ENCODE data around the gene IFIT3. TPM values are rescaled to one million over a fixed set of nuclear protein-coding genes. Genes with fewer than 3 reads are reported as not detected.

The IFIT3 gene
- total RNA-seq = 10 to 100 TPM in 1 of 6 donors, 1 to 10 TPM in 5; 2.3 to 11.6 (median 3.9) TPM
- polyA plus RNA-seq = 1 to 10 TPM; 2.3 to 4.6 TPM

GRCh38 chr10:89327803-89328441, at the start of gene IFIT3:
TSS of gene IFIT3 (plus strand) at chr10:89327997. CDS start at chr10:89328074, 77 bp downstream.
- intact Hi-C loops (cut with DNase I) = no loop called here
- Histone ChIP-seq H3K27ac (peak within 1 kb of the TSS; percentile 63 to 88 (median 68)), H3K27me3 (no peaks in the 10 kb centered on the region), H3K36me3 (no peaks in the 10 kb centered on the region), H3K4me3 (peak within 1 kb of the TSS; percentile 5 to 45 (median 22)), H3K9me3 (no peaks in the 10 kb centered on the region), H3K4me1 (peaks cover 0 to 15% (median 0%) of the 10 kb centered on the region in 3 donors)
- ATAC-seq (peak; percentile 73 to 87 (median 82)), DNase-seq (peak in 3 of 6 donors; percentile 39 to 46 (median 42)), FAIRE-seq (no peak)
- WGBS, 2 donors = 0 to 4% methylated on average over 7 of the region's 7 CpGs
- no peak for TF ChIP-seq CTCF (IDR thresholded peaks at IDR 0.05)

GRCh38 chr10:89278034-89278535, 49.7 kb upstream of the IFIT3 start:
- ATAC-seq (peak; percentile 85 to 91 (median 89)), FAIRE-seq (peak; percentile 67), DNase-seq (peak in 3 of 6 donors; percentile 63 to 67 (median 64))
- no peaks in the 10 kb centered on the region for H3K36me3 ChIP-seq
- H3K27me3 ChIP-seq = no peaks in the 10 kb centered on the region
- no peak overlapping the region for H3K4me3 ChIP-seq
- WGBS, 2 donors = 24 to 31% methylated on average over 1 of the region's 1 CpG
- no peak for TF ChIP-seq CTCF (IDR thresholded peaks at IDR 0.05)
- peaks cover 0 to 23% (median 7%) of the 10 kb centered on the region in 3 donors for H3K4me1 ChIP-seq
- intact Hi-C loops (cut with DNase I) = no loop called here
- H3K27ac ChIP-seq = peak overlapping the region; percentile 25 to 91 (median 69)
- H3K9me3 ChIP-seq = no peaks in the 10 kb centered on the region

GRCh38 chr10:89278900-89279392, 48.9 kb upstream of the IFIT3 start:
- Histone ChIP-seq H3K36me3 (no peaks in the 10 kb centered on the region), H3K4me3 (no peak overlapping the region), H3K27me3 (no peaks in the 10 kb centered on the region), H3K9me3 (no peaks in the 10 kb centered on the region), H3K27ac (peak overlapping the region in 2 of 4 donors; percentile 80 to 91), H3K4me1 (peaks cover 0 to 25% (median 7%) of the 10 kb centered on the region in 3 donors)
- DNase-seq (no peak), FAIRE-seq (no peak), ATAC-seq (no peak)
- intact Hi-C loops (cut with DNase I) = no loop called here
- TF ChIP-seq CTCF (IDR thresholded peaks at IDR 0.05) = no peak

GRCh38 chr10:89279421-89279869, 48.4 kb upstream of the IFIT3 start:
- H3K4me1 ChIP-seq = peaks cover 0 to 25% (median 7%) of the 10 kb centered on the region in 3 donors
- ATAC-seq (peak in 3 of 4 donors; percentile 11 to 36 (median 21)), DNase-seq (peak in 3 of 6 donors; percentile 11 to 49 (median 34)), FAIRE-seq (no peak)
- no peaks in the 10 kb centered on the region for H3K9me3 ChIP-seq
- no peaks in the 10 kb centered on the region for H3K27me3 ChIP-seq
- peak overlapping the region in 2 of 4 donors; percentile 80 to 91 for H3K27ac ChIP-seq
- 15 to 37% methylated on average over 1 of the region's 1 CpG for WGBS, 2 donors
- H3K36me3 ChIP-seq = no peaks in the 10 kb centered on the region
- H3K4me3 ChIP-seq = no peak overlapping the region
- intact Hi-C loops (cut with DNase I) = no loop called here
- TF ChIP-seq CTCF (IDR thresholded peaks at IDR 0.05) = no peak
